Measurements from ENCODE around the gene IFT122.

GRCh38 chr3:129529436-129530210 is 89.6 kb downstream of the IFT122 start:
- TF ChIP-seq EP300 (IDR thresholded peaks at IDR 0.05) (no peak), POLR2A (IDR thresholded peaks at IDR 0.05) (no peak)
